ENCODE measurements around the gene IFT74. TPM values are rescaled to one million over a fixed set of nuclear protein-coding genes. Genes with fewer than 3 reads are reported as not detected.

The IFT74 gene
- total and polyA plus RNA-seq, 12 donors: 5.8 to 13.4 (median 10.9) TPM

GRCh38 chr9:27054125-27054524, 97.9 kb downstream of the IFT74 start:
- peak overlapping the region in 1 of 10 donors; percentile 22 for H3K27ac ChIP-seq
- no peak for ATAC-seq
- no peaks in the 10 kb centered on the region for H3K27me3 ChIP-seq
- no peak overlapping the region for H3K4me3 ChIP-seq
- H3K36me3 ChIP-seq: peaks cover 0 to 42% (median 3%) of the 10 kb centered on the region in 9 donors
- WGBS, 2 donors: 94 to 97% methylated on average over 1 of the region's 1 CpG
- no peak for DNase-seq
- no peak for TF ChIP-seq CTCF (IDR thresholded peaks at IDR 0.05)
- intact Hi-C loops (cut with DNase I): loop anchor here in 1 of 10 donors (10.0 kb wide), 1 partner anchor 59 kb away; no protein-coding TSS in a partner anchor
- H3K4me1 ChIP-seq: peaks cover 0 to 14% (median 8%) of the 10 kb centered on the region in 9 donors
- no peaks in the 10 kb centered on the region for H3K9me3 ChIP-seq

GRCh38 chr9:27054841-27055240, 98.6 kb downstream of the IFT74 start:
- Histone ChIP-seq H3K4me1 (peaks cover 0 to 14% (median 8%) of the 10 kb centered on the region in 9 donors), H3K36me3 (peaks cover 0 to 41% (median 3%) of the 10 kb centered on the region in 9 donors), H3K9me3 (no peaks in the 10 kb centered on the region), H3K27ac (no peak overlapping the region), H3K27me3 (no peaks in the 10 kb centered on the region), H3K4me3 (no peak overlapping the region)
- TF ChIP-seq CTCF (IDR thresholded peaks at IDR 0.05): no peak
- ATAC-seq (no peak), DNase-seq (no peak)
- intact Hi-C loops (cut with DNase I): loop anchor here in 1 of 10 donors (10.0 kb wide), 1 partner anchor 60 kb away; no protein-coding TSS in a partner anchor

- H3K4me3 ChIP-seq: no peak overlapping the region
- DNase-seq (no peak), ATAC-seq (no peak)
- H3K27ac ChIP-seq: no peak overlapping the region
- peaks cover 0 to 7% (median 0%) of the 10 kb centered on the region in 9 donors for H3K4me1 ChIP-seq
- no peaks in the 10 kb centered on the region for H3K27me3 ChIP-seq
- peaks cover 0 to 43% (median 3%) of the 10 kb centered on the region in 9 donors for H3K36me3 ChIP-seq
- H3K9me3 ChIP-seq: no peaks in the 10 kb centered on the region
- 79 to 80% methylated on average over 1 of the region's 1 CpG for WGBS, 2 donors
- intact Hi-C loops (cut with DNase I): loop anchor here in 1 of 10 donors (10.0 kb wide), 1 partner anchor 65 kb away; no protein-coding TSS in a partner anchor
- no peak for TF ChIP-seq CTCF (IDR thresholded peaks at IDR 0.05)
These were observed 103.2 kb downstream of the IFT74 start for GRCh38 chr9:27059412-27059811.

GRCh38 chr9:27059907-27060306, 103.7 kb downstream of the IFT74 start:
- peaks cover 0 to 43% (median 3%) of the 10 kb centered on the region in 9 donors for H3K36me3 ChIP-seq
- no peaks in the 10 kb centered on the region for H3K27me3 ChIP-seq
- no peaks in the 10 kb centered on the region for H3K9me3 ChIP-seq
- intact Hi-C loops (cut with DNase I): loop anchor here in 1 of 10 donors (10.0 kb wide), 1 partner anchor 65 kb away; no protein-coding TSS in a partner anchor
- H3K4me3 ChIP-seq: no peak overlapping the region
- H3K27ac ChIP-seq: no peak overlapping the region
- DNase-seq: no peak
- TF ChIP-seq CTCF (IDR thresholded peaks at IDR 0.05): no peak
- no peak for ATAC-seq
- H3K4me1 ChIP-seq: peaks cover 0 to 7% (median 0%) of the 10 kb centered on the region in 9 donors
